Heart left ventricle (tissue), 13 donors: ENCODE measurements around the gene ASPSCR1.

Source experiments
- CTCF ChIP-seq, 12 donors: fragments of 200-600 bp; sonication (generic) in 4 of 12; IDR thresholded peaks; one replicate each; pipeline versions ENCODE4 v1.5.0 to v1.8.0; 2018 to 2022; ENCODE audit warnings: antibody characterized with exemption in 12 of 12, mild to moderate bottlenecking in 5 of 12
- POLR2A ChIP-seq, 2 donors: fragments of 450-650 bp; IDR thresholded peaks; one replicate each; pipeline ENCODE4 v1.6.1; 2017; ENCODE audit warnings: antibody characterized with exemption in 2 of 2, mild to moderate bottlenecking in 2 of 2, moderate library complexity in 2 of 2
- donor health status: ischemic (EF 13 %, LVEDD 7.1; RV severe dilation, severe dysfunction).
- donor health status: DM: no; HTN: yes; CAD: no.
- donor health status: DM: no; HTN: no; CAD: no.
- donor health status: ischemic (EF 25% LVEDD 6.9; RV normal size, moderate dysfunction).
- donor health status: ischemic (EF 25% LVEDD 5.7; RV mildly dilated, moderate dysfunction).
- donor health status: ischemic (EF 35%, LVEDD 5.7; RV mildly dilated, moderate dysfunction).
- donor health status: nonischemic (EF 11% LVEDD 7.7; RV severe dilation, severe dysfunction).
- donor health status: DM: yes; HTN: yes; CAD: no.
- donor health status: PGD.
- donor health status: ischemic (EF 29% LVEDD 5.4; RV normal size, mild dysfunction).
- donor health status: nonischemic (EF 23%, LVEDD 6.1; RV moderate dilation, normal function).

- TF ChIP-seq CTCF (IDR thresholded peaks at IDR 0.05) (no peak), POLR2A (IDR thresholded peaks at IDR 0.05) (no peak)
Measured at GRCh38 chr17:82062076-82062983, 84.9 kb downstream of the ASPSCR1 start.
